HG02571 (cell line): Measurements from ENCODE around the gene SLC25A13.

ENCODE experiments used
- ATAC-seq: cut with Tn5 transposase; IDR thresholded peaks from one replicate; pipeline ENCODE4 v1.9.1; 2021; ENCODE audit warnings: mild to moderate bottlenecking, moderate library complexity; ENCODE audit not compliant: unreplicated experiment

Gene SLC25A13

DNA sequence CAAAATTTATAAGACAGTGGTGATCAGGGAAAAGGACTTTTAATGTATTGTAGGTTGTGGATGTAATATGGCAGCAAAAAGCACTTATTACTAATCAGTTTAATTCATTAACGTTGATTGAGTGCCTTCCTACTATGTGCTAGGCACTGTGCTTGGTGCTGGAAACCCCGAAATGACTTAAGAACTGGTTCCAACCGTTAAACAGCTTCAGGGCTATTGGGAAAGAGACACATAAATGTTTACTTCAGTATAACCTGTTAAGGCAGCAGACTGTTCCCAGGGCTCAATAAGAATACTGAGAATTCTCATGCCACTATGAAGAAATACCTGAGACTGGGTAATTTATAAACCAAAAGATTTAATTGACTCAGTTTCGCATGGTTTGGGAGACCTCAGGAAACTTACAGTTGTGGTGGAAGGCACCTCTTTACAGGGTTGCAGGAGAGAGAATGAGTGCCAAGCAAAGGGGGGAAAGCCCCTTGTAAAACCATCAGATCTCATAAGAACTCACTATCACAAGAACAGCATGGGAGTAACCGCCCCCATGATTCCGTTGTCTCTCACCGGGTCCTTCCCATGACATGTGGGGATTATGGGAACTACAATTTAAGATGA is 1.1 kb upstream of the SLC25A13 start:
- ATAC-seq: no peak

DNA sequence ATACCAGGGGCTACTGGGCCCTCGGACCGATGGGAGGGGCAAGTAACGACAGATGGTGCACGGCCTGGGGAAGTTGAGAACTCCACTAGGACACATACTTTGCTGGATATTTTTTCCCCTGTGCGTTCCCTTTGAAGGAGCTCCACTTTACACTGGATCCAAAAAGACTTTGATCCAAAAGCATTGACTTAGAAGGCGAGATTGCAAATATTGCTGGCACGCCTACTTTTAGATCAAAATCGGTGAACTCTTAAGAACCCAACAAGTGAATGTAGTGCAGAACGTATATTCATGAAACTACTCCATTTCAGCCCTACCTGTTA is 436 bp upstream of the SLC25A13 start:
- no peak for ATAC-seq

DNA sequence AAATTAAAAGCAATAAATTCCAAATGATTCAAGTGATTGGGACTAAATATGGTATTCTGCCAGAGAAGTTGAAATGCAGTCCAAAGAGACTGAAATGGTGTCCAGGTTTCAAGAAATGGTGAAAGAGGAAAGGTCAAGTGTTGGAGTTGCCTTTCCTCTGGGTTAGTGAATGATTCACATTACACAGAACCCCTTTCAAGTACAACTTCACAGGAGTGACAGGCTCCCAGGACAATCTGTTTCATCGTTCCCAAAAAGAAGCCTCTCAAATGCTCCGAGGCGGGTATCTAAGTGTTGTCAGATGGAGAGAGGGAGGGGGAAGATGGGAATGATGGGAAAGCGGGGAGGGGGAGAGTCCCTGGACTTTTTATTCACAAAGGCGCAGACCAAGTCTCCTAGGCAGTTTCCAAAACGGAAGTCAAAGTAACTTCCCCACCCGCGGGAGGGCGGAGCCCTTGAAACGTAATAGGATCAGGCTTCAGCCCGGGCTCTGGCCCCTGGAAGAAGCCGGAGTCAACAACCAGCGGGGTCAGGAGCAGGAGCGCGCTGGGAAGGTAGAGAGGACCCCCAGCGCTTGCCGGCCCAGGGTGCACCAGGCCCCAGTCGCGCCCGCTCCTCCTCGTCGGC is 754 bp downstream of the SLC25A13 start:
- peak; percentile 46 for ATAC-seq

DNA sequence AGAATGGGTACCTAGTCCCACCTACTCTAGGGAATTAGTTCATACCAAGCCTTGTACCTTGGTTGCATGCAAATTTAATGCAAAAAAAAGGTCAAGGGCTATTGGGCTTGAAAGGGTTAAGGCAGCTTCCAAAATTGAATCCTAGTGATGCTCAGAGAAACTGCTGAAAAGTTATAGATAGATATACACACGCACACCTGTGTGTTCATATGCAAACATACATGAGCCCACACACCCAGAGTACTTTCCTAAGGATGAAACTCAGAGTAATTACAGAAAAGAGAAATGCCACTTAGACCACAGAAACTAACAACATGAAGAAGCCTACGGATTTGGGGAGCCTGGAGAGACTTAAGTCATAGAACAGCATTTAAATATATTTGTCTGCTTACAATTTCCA is 1.5 kb downstream of the SLC25A13 start:
- peak; percentile 45 for ATAC-seq

DNA sequence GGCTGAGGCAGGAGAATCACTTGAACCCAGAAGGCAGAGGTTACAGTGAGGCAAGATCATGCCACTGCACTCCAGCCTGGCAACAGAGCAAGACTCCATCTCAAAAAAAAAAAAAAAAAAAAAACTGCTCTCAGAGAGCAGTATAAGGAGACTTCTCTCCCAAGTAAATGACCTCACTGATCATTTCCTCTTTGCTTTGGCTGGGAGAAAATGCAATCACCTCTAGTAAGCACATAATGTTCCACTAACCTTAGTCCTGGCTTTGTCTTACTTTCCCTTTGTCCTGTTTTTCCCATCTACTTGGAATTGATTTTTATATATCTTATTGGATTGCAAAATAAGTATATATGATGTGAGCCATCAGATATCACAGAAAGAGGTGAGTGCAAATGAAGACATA is 2.5 kb downstream of the SLC25A13 start:
- no peak for ATAC-seq

DNA sequence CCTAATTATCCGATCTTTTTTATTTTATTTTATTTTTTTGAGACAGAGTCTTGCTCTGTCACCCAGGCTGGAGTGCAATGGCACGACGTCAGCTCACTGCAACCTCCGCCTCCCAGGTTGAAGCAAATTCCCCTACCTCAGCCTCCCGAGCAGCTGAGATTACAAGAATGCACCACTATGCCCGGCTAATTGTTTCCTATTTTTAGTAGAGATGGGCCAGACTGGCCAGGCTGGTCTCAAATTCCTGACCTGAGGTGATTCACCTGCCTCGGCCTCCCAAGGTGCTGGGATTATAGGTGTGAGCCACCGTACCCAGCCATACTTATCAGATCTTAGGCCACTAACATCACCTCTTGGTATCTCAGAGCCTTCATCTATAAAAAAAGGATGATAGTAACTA is 4.9 kb downstream of the SLC25A13 start:
- ATAC-seq: no peak

DNA sequence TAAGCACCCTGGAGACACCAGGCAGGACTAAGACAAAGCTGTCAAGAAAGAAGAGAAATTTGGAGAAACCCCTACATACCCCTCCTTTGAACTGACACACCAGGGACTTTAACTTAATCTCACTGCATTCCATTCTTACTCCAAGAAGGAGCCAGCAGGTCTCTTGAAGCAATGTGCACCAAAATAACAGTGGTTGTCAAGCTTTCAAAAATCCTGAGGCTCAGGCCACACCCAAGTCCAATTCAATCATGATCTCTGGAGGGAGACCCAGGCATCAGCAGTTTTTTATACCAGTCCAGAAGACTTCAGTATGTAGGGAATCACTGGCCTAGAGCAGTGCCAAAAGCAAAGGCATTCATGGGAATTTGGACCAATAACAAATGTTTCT is 6.8 kb downstream of the SLC25A13 start:
- no peak for ATAC-seq

DNA sequence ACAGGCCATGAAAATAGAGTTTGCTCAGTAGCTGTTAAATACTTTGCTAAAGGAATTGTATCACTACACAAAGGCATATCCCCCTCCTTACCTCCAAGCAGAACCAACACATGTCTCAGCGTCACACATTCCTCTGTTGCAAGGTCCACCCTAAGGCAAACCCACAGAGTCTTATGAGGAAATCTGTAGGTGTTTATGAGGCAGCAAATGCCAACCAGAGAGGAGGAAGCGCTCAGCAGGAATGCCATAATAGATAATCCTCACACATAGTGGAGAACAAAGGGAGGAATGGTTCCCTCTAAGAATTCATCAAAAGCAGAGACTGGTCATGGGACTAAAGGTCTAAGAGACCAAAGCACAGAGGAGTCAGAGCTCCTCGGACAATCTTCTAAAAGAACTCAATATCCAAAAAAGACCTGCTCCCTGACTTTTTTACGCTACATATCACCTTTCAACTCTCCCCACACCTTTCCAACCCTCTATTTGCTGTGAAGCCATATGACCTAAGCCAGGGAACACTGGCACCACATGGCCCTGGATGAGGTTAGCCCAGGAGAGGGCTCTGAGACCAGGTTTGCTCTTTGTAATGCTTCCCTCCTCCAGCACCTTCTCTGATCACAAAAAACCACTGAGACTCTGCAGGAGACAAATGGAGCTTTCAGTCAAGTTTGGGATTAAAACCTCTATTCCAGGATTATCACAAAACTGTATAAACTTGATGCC is 7.3 kb downstream of the SLC25A13 start:
- no peak for ATAC-seq

DNA sequence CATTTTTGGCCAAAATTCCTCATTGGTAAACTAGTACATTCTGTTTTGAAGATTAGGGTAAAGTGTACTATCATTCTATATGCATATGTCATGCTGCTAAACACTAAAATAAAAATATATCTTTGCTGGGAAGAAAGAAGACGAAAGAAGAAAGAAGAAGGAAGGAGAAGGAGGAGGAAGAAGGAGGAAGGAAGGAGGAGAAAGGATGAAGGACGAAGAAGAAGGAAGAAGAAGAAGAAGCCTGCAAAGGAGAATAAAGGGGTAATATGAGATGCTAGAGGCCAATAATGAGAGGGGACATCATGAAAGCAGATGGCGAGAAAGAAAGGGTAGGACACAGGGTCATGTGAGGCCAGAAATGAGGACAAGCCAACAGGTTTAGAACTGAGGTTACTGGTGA is 8.0 kb downstream of the SLC25A13 start:
- no peak for ATAC-seq

DNA sequence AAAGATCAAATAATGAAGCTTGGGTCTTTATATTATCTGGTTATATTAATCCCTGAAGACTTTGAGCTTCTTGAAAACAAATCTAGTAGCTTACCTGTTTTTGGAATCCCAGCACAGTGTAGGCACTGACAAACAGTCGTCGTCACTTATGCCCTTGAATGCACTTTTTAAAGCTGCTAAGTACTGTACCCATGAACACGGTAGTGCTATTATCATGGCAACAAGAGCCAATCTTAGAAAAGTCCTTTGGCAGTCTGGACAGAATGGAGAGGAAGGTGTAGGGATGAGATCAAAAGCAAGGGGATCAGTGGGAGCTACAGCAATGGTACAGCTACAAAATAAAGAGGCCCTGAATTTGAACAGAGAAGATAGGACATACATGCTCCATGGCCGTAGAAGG is 9.4 kb downstream of the SLC25A13 start:
- ATAC-seq: no peak

DNA sequence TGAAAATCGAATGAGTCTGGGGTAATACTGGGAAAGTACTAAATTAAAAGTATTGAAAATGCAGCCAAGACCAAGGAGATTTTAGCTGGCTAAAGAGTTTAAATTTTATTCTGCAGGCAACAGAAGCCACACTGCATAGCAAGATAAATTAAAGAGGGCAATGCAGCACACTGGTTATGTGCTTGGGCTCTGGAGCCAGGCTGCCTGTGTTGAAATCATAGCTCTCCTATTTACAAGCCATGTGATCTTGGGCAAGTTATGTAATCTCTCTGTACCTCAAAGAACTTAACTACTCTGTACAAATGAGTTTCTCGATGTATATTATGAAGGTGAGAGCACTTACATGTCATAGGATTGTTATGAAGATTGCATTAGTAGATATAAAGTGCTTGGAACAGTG is 9.9 kb downstream of the SLC25A13 start:
- no peak for ATAC-seq

DNA sequence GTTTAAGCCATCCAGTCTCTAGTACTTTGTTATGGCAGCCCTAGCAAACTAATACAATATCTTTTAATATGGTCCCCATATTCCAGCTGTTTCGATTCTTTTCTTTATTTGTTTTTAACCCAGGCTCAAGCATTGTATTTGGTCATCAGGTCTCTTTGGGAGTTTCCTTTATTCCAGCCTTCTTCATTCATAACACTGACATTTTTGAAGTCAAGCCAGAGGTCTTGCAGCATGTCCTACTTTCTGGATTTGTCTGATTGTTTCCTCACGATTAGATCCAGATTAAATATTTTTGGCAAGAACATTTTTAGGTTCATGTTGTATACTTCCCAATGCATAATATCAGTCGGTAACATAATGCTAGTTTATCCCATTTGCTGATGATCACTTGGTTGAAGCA is 11.8 kb downstream of the SLC25A13 start:
- no peak for ATAC-seq

DNA sequence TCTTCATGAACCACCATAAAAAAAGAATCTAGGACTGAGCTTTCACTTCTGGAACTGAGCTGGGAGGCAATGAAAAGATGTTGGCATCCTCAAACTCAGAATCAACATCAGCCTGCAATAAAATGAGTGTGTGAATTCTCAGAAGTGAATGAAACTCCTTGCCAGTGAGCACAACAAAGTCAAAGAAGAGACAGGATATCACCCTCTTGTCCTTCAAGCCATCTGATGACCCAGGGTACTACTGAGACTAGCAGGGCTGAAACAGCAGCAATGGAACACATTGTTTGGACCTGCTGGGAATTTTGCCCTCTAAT is 13.0 kb downstream of the SLC25A13 start:
- no peak for ATAC-seq

DNA sequence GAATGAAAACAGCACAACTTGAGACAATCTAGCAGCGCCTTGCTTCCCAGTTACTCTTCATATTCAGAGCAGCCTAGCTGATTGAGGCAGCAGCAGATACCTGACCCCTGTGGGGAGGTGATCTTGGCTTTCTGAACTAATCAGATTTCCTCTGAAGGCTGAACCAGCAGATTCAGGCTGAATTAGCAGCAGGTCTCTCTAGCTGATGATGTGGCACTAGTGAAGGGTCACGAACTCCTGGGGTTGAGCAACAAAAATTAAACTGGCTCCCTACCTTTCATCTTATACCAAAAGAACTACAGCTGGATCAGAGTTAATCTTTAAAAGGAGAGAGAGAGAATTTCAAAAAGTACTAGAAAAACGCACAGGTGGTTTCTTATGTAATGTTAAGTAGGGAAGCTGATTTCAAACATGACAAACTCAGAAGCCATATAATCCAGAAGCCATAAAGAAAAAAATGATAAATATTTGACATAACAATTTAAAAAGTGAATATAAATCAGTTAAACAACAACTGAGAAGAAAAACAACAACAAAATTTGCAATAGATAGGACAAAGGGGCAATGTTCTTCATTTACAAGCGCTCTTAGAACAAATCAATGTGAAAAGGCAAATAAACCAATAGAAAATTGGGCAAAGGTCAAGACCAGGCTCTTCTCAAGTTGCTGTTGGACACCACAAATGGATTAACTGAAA is 13.5 kb downstream of the SLC25A13 start:
- ATAC-seq: no peak

DNA sequence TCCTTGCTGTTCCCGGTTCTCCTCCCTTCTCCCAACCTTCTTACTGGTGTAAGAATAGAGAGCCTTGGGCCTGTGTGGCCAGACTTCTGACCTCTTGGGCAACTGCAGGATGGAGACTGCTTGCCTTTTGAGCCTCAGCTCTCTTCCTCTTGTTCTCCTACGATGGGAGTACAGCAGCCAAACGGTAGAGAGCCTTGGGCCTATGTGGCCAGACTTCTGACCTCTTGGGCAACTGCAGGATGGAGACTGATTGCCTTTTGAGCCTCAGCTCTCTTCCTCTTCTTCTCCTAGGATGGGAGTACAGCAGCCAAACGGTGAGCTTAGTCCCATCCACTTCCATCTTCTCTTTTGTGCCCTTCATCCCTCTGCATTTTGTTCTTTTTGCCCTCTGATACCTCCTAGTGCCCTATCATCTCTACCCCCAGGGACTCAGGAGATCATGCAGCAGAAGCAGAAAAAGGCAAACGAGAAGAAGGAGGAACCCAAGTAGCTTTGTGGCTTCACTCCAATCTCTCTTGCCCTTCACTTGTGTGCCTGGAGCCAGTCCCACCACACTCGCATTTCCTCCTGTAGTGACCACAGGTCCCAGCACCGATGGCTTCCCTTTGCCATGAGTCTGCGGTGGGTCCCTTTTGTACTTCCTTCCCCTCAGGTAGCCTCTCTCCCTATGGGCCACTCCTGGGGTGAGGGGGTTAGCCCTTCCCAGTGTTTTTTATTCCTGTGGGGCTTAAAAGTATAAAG is 15.3 kb downstream of the SLC25A13 start:
- ATAC-seq: no peak

DNA sequence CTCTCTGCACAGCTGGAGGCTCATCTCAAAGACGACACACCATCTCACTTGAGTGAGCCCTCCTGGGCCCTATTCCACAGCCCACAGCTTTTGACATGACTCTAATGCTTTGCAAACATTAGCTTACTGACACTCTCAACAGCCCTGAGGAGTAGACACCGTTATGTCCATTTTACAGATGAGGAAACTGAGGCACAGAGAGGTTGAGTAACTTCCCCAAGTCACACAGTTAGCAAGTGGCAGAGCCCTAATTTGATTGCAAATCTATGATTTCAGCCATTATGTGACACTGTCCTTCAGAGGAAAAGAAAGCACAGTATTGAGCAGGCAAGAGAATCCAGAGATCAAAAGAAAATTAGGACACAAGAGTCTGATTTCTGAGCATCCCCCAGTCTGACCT is 16.0 kb downstream of the SLC25A13 start:
- ATAC-seq: no peak

DNA sequence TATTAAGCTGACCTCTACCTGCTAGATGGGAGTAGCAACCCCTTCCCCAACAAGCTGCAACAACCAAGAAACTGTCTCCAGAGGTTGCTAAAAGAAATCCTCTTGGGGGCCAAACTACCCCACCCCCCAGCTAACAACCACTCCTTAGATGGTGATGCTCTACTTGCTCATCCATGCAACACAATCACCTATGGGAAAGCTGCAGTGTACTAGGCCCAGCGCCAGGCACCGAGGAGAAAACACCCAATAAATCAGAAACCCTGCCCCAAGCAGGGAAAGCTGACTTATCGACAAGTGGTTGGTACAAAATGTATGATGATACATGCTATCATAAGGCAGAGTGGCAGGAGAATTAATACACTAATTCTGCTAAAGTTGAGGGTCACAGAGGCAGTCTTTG is 17.3 kb downstream of the SLC25A13 start:
- no peak for ATAC-seq

DNA sequence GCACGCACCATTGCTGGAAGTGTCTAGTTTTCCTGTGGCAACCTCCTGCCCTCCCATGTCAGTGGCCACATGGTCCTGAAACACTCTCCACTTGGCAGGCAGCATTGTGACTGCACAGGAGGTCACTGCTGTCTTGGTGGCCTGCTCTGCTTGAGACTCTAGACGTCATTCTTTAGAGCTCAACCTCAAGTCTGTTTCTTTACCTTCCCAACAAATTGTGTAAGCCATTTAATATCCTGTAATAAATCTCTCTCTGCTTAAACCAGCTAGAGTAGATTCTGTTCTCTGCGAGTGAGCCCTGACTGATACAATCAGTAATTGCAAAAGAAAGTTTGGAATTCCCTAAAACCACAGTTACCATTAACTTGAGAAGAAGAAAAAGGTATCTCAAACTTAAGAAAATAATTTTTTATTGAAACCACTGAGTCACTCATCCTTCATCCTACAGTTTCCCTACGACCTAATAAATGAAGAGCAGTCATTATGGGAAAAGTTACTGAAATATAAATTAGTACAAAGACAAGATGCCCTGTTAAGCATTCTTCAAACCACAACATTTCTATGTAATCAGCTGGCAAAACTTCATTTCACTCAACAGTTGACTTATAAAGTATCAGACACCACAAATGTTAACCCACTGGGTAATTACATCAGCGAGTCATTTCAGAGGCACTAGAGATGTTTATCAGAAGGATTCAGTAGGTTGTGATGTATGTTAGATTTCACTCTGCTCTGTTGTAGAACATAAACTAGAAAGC is 18.0 kb downstream of the SLC25A13 start:
- ATAC-seq: no peak

DNA sequence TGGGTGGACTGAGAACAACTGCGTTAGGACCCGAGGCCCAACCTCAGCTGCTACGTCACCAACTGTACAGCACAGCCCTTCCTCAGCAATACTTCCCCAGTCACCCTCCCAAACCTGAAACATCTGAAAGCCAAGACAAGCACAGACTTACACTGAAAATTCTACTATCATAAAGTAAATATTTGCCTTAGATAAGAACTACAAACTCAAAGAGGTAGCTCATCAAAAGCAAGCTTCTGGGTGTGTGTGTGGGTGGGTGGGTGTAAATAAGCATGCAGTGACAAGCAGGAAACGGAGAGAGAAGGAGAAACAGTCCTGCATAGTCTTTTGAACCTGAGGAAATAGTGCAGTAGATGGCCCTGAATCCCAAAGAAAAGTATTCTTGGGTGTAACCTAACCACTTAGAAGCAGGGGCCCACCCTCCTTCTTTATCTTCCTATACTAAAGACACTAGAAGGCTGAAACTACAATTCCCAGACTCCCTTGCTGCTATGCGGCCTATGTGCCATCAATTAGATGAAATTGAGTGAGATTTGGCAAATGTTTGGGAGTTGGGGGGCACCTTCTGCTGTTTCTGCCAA is 18.7 kb downstream of the SLC25A13 start:
- ATAC-seq: no peak

DNA sequence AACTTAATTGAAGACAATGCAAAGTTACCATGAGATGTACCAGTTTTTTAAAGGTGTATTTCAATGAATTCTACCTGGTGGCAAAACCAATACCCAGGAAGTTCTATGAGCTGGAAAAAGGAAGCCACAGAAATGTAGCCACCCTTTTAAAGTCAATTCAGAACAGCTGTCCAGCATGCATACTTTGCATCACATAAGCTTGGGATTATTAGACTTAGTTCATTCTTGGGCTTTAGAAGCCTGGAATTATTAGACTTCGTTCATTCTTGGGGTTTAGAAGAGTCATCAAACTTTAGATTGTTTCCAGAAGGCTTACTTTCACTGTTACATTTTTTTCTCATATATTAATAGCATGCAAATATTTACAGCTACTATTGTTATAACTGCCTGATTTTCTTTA is 20.9 kb downstream of the SLC25A13 start:
- ATAC-seq: no peak
